ENCODE results near the gene SPOCK2. TPM values are rescaled to one million over a fixed set of nuclear protein-coding genes. Genes with fewer than 3 reads are reported as not detected.

The SPOCK2 gene
- total and polyA plus RNA-seq, 2 of the 13 experiments (the other 11 are each of a cell fraction or from before 2014, with no cell fraction given): 8.6 to 30.6 TPM

- TF ChIP-seq DZIP1 (CRISPR knock-in tag; IDR thresholded peaks at IDR 0.05) (no peak), GZF1 (CRISPR knock-in tag; IDR thresholded peaks at IDR 0.05) (no peak), PHF8 (CRISPR knock-in tag; IDR thresholded peaks at IDR 0.05) (peak; percentile 56), ZNF749 (CRISPR knock-in tag; IDR thresholded peaks at IDR 0.05; ENCODE audit: borderline replicate concordance) (peak; percentile 92; the same call in 1 of the 2 replicates), NFRKB (IDR thresholded peaks at IDR 0.05) (no peak; the same call in 1 of the 2 replicates), CBFB (CRISPR knock-in tag; IDR thresholded peaks at IDR 0.05) (peak; percentile 88; the same call in 1 of the 2 replicates), ZBTB10 (CRISPR knock-in tag; IDR thresholded peaks at IDR 0.05; ENCODE audit: borderline replicate concordance) (peak; percentile 95), ZNF430 (CRISPR knock-in tag; IDR thresholded peaks at IDR 0.05) (peak; percentile 62; the same call in 1 of the 2 replicates), SRSF1 (optimal IDR thresholded peaks at IDR 0.05; ENCODE audit: low read depth, low read length) (peak; percentile 100), MAF1 (CRISPR knock-in tag; IDR thresholded peaks at IDR 0.05; ENCODE audit: borderline replicate concordance) (0 out of 2 replicates have a peak, but pooled peaks have one; percentile 53), IRF9 (CRISPR knock-in tag; IDR thresholded peaks at IDR 0.05; ENCODE audit: borderline replicate concordance) (0 out of 2 replicates have a peak, but pooled peaks have one; percentile 34), TAF15 (IDR thresholded peaks at IDR 0.05; ENCODE audit: low read depth, low read length, poor library complexity, severe bottlenecking) (no peak), ZNF333 (CRISPR knock-in tag; IDR thresholded peaks at IDR 0.05; ENCODE audit: borderline replicate concordance) (no peak), ZNF10 (CRISPR knock-in tag; IDR thresholded peaks at IDR 0.05; ENCODE audit: borderline replicate concordance, low read depth) (no peak), ZFP82 (CRISPR knock-in tag; IDR thresholded peaks at IDR 0.05; ENCODE audit: borderline replicate concordance) (no peak), ZNF468 (CRISPR knock-in tag; IDR thresholded peaks at IDR 0.05) (0 out of 2 replicates have a peak, but pooled peaks have one; percentile 77), NFYB (CRISPR knock-in tag; IDR thresholded peaks at IDR 0.05) (no peak)
- TF ChIP-seq, protein P1, sequence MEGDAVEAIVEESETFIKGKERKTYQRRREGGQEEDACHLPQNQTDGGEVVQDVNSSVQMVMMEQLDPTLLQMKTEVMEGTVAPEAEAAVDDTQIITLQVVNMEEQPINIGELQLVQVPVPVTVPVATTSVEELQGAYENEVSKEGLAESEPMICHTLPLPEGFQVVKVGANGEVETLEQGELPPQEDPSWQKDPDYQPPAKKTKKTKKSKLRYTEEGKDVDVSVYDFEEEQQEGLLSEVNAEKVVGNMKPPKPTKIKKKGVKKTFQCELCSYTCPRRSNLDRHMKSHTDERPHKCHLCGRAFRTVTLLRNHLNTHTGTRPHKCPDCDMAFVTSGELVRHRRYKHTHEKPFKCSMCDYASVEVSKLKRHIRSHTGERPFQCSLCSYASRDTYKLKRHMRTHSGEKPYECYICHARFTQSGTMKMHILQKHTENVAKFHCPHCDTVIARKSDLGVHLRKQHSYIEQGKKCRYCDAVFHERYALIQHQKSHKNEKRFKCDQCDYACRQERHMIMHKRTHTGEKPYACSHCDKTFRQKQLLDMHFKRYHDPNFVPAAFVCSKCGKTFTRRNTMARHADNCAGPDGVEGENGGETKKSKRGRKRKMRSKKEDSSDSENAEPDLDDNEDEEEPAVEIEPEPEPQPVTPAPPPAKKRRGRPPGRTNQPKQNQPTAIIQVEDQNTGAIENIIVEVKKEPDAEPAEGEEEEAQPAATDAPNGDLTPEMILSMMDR (CRISPR knock-in tag; IDR thresholded peaks at IDR 0.05): peak; percentile 29; the same call in 1 of the 2 replicates
Measured at GRCh38 chr10:72030762-72031543, 57.4 kb downstream of the SPOCK2 start (continued).

All from HepG2 (cell line).